Colonic mucosa (tissue), 4 donors: ENCODE measurements around the gene RPL41. TPM values are rescaled to one million over a fixed set of nuclear protein-coding genes. Genes with fewer than 3 reads are reported as not detected.

Source experiments
- DNase-seq: peaks from one replicate; pipeline ENCODE4 v3.0.0-alpha.2; 2020
- H3K27ac ChIP-seq: fragments of 200-600 bp; one replicate; pipeline ENCODE4 v1.8.0; 2021
- H3K27me3 ChIP-seq: fragments of 200-600 bp; one replicate; pipeline ENCODE4 v1.8.0; 2021
- H3K36me3 ChIP-seq: fragments of 200-600 bp; one replicate; pipeline ENCODE4 v1.8.0; 2021
- H3K4me1 ChIP-seq: fragments of 200-600 bp; one replicate; pipeline ENCODE4 v1.8.0; 2021; ENCODE audit warnings: mild to moderate bottlenecking
- H3K4me3 ChIP-seq: fragments of 200-600 bp; one replicate; pipeline ENCODE4 v1.8.0; 2021
- H3K9ac ChIP-seq, 2 donors: one replicate each; pipeline ENCODE4 v1.7.0; 2013; ENCODE audit warnings: control low read depth in 2 of 2, low read depth in 2 of 2, low read length in 2 of 2
- H3K9me3 ChIP-seq: fragments of 200-600 bp; one replicate; pipeline ENCODE4 v1.8.0; 2021
- intact Hi-C: fragments of 100-400 bp; cut with DNase I; formaldehyde crosslinking; loops from one replicate; pipeline ENCODE4 v1.14.1; 2022
- total RNA-seq, 2 donors: library from RNA; stranded (reverse); fragmentation: NEBNext Ultra II Directional in 1 of 2; extraction: Animal tissue kit (Norgen Biotek cat#: 25700) in 1 of 2; gene quantifications; one replicate each; pipeline ENCODE4 v1.2.1, GENCODE V29; 2021
- TF ChIP-seq, protein P1 (sequence below): fragments of 200-600 bp; IDR thresholded peaks from one replicate; pipeline ENCODE4 v1.8.0; 2022; ENCODE audit warnings: antibody characterized with exemption, mild to moderate bottlenecking
- donor health status: healthy.
- donor health status: DM: no; HTN: no; CAD: no.
- donor health status: DM: no; HTN: no; CAD: no.

The RPL41 gene
- total RNA-seq, 2 donors from 2014 or later: 3,248 to 3,669 TPM

DNA sequence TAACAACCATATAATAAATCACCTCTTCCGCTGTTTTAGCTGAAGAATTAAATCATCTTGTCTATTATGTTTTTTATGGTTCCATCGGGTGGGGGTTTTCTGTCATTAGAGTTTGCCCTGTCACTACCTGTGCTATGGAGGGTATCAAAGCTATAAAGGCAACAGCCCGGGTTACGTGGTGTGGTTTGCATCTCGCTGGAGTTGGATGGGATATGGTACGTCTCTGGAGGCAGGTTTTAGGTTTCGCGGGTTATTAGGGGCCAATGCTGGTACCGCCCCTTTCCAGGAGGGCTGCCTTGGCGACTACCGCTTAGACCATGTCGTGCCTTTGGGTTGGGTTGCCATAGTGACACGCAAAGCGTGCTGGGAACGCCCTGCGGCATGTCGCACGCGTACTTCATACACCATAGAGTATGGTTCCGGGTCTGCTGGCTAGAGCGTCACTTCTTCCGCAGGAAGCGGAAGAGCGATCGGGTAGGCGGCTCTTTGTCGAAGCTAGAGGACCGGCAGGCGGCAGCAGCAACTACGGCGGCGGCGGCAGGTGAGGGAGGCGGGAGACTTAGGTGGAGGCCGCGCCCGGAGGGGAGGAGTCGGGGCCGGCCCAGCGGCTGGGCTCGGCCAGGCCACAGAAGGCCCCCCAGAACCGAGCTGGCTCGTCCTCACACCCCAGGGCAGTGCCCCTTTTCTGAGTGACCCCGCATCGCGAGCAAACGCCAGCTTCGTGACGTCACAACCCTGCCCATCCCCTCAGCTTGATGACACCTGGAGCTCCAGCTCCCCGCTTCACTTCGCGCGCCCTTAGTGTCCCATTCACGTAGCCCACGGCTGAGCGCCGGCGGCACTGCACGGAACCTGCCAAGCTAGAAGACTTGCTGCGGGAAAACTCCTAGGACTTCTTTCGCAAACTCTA lies 1.6 kb downstream of the RPL41 start, which contains the start of gene ZC3H10:
ZC3H10 (plus strand) TSS at position 489 of the 910 bp plus-strand sequence. CDS start 2,297 bp downstream, outside the sequence.
- Histone ChIP-seq H3K4me3 (peak within 1 kb of the TSS; percentile 49), H3K4me1 (peaks cover 8% of the 10 kb centered on the region), H3K9me3 (no peaks in the 10 kb centered on the region), H3K9ac (peak within 1 kb of the TSS; percentile 81 to 100), H3K27me3 (no peaks in the 10 kb centered on the region), H3K27ac (peak within 1 kb of the TSS; percentile 95), H3K36me3 (no peaks in the 10 kb centered on the region)
- intact Hi-C loops: loop anchor here (2.0 to 10.0 kb wide), 2 partner anchors 39 to 73 kb away; partner anchors contain the start of gene RPS26
- TF ChIP-seq, protein P1, sequence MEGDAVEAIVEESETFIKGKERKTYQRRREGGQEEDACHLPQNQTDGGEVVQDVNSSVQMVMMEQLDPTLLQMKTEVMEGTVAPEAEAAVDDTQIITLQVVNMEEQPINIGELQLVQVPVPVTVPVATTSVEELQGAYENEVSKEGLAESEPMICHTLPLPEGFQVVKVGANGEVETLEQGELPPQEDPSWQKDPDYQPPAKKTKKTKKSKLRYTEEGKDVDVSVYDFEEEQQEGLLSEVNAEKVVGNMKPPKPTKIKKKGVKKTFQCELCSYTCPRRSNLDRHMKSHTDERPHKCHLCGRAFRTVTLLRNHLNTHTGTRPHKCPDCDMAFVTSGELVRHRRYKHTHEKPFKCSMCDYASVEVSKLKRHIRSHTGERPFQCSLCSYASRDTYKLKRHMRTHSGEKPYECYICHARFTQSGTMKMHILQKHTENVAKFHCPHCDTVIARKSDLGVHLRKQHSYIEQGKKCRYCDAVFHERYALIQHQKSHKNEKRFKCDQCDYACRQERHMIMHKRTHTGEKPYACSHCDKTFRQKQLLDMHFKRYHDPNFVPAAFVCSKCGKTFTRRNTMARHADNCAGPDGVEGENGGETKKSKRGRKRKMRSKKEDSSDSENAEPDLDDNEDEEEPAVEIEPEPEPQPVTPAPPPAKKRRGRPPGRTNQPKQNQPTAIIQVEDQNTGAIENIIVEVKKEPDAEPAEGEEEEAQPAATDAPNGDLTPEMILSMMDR: no peak
- peak; percentile 99 for DNase-seq

DNA sequence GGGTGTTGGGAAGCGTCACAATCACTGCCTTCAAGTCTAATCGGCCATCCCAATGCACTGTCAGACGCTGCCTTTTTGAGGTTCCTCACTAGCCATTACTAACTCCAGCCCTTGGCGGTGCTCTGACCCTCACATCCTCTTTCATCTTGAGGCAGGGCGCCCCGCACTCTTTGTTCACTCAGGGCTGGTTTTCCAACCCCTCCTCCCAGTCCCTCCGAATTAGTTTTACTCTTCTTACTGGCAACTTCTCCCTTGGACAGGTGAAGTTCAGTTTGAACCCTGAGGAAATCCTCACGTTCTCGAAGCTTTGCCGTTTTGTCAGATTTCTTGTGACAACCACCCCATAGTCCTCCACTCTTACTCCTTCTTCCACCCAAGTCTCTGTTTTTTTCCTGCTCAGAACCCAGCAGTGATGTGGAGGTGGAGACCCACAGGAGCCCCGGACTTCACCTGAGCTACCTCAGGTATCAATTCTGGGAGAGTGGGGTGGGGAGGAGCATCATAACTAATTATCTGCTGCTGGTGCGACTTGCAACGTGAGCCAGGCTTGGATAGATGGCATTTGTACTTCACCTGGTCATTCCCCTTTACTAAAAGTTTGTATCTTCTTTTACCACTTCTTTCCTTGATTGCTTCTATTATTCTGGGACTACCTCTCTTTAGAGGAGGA lies 2.4 kb downstream of the RPL41 start:
- Histone ChIP-seq H3K27me3 (no peaks in the 10 kb centered on the region), H3K9me3 (no peaks in the 10 kb centered on the region), H3K27ac (peak overlapping the region; percentile 95), H3K9ac (peak overlapping the region; percentile 81 to 100), H3K36me3 (no peaks in the 10 kb centered on the region), H3K4me3 (peak overlapping the region; percentile 49), H3K4me1 (peaks cover 8% of the 10 kb centered on the region)
- intact Hi-C loops: loop anchor here (10.0 kb wide), 1 partner anchor 74 kb away; the partner anchor contains the start of gene RPS26
- TF ChIP-seq, protein P1: no peak
- no peak for DNase-seq

DNA sequence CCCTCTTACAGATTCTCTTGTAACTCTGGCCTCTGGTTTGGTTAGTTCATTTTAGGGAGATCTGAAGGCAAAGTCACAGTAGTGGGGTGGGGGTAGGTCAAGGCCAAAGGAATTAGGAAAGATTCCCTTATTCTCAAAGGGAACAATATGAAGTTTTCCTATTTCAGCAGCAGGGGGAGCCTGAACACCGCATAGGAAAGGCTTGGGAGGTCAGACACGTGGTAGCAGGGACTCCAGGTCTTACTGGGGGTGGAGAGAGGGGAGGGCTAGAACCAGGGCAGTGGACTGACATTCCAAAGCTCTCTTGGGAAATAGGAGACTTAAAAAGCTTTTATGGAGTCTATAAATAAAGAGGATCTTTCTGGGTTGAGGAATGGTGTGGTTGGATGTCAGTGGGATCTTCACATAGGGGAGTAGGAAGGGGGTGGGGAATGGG lies 2.9 kb downstream of the RPL41 start:
- peak; percentile 82 for DNase-seq
- peaks cover 8% of the 10 kb centered on the region for H3K4me1 ChIP-seq
- peak overlapping the region; percentile 95 for H3K27ac ChIP-seq
- H3K27me3 ChIP-seq: no peaks in the 10 kb centered on the region
- no peaks in the 10 kb centered on the region for H3K9me3 ChIP-seq
- no peaks in the 10 kb centered on the region for H3K36me3 ChIP-seq
- intact Hi-C loops: loop anchor here (10.0 kb wide), 1 partner anchor 75 kb away; the partner anchor contains the start of gene RPS26
- TF ChIP-seq, protein P1: peak; percentile 69
- peak overlapping the region; percentile 49 for H3K4me3 ChIP-seq
- peak overlapping the region in 1 of 2 donors; percentile 100 for H3K9ac ChIP-seq

DNA sequence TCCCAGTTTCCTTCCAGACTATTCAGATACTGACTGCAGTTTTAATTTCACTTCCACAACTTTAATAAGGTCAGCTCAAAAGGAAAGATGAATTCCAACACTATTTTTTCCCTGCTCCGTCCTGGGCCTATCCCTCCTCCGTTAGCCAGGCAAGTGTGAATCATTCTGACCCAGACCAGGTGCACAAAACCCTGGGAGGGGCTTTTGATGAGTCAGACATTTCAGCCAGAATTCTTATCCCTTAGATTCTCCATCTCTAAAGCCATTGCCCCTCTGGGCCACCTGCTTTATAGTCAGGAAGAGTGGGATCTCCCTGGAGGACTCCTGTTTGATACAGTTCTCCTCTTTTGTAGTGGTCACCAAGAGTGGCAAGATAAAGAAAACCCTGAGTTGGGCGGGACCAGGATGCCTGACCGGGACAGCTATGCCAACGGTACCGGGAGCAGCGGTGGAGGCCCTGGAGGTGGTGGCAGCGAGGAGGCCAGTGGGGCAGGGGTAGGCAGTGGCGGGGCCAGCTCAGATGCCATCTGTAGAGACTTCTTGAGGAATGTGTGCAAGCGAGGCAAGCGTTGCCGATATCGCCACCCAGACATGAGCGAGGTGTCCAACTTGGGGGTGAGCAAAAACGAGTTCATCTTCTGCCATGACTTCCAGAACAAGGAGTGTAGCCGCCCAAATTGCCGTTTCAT lies 3.9 kb downstream of the RPL41 start:
- no peak overlapping the region for H3K4me3 ChIP-seq
- TF ChIP-seq, protein P1: no peak
- DNase-seq: no peak
- intact Hi-C loops: no loop called here
- H3K27ac ChIP-seq: peak overlapping the region; percentile 42
- no peaks in the 10 kb centered on the region for H3K27me3 ChIP-seq
- H3K36me3 ChIP-seq: no peaks in the 10 kb centered on the region
- peaks cover 8% of the 10 kb centered on the region for H3K4me1 ChIP-seq
- H3K9me3 ChIP-seq: no peaks in the 10 kb centered on the region
- peak overlapping the region in 1 of 2 donors; percentile 100 for H3K9ac ChIP-seq
